H1 (cell line): ENCODE data around the gene AFG1L. TPM values are rescaled to one million over a fixed set of nuclear protein-coding genes. Genes with fewer than 3 reads are reported as not detected.

ENCODE experiments used
- CTCF ChIA-PET: fragments of 300-600 bp; sonication (Branson Sonifier 250); formaldehyde crosslinking; loops from one replicate; lab custom pipeline; 2021; ENCODE audit not compliant: partially characterized antibody; lab: Charles Lee
- POLR2A ChIA-PET: fragments of 300-600 bp; sonication (Branson Sonifier 250); formaldehyde crosslinking; loops from one replicate; lab custom pipeline; 2021; ENCODE audit warnings: inconsistent platforms; ENCODE audit not compliant: partially characterized antibody; lab: Charles Lee
- DNase-seq, 2 experiments: peaks; one replicate each; pipeline versions ENCODE4 v3.0.0 to v3.0.0-alpha.2; 2010 to 2022; ENCODE audit warnings: low spot score in 2 of 2, low read depth in 1 of 2, mixed read lengths in 1 of 2
- FAIRE-seq: peaks from 2 replicates; lab custom pipeline; 2011; peaks lifted over from hg19 to GRCh38; lab: Jason Lieb, UNC
- H2AFZ ChIP-seq: 2 replicates; pipeline ENCODE4 v1.8.1; 2012; ENCODE audit warnings: low read length, inconsistent platforms
- H2AK5ac ChIP-seq: 2 replicates; pipeline ENCODE4 v1.6.1; 2013; ENCODE audit warnings: low read depth, low read length
- H2BK120ac ChIP-seq: replicated peaks from 2 replicates; pipeline ENCODE3; 2013; ENCODE audit warnings: low read depth, low read length, inconsistent platforms
- H2BK12ac ChIP-seq: 2 replicates; pipeline ENCODE4 v1.6.1; 2013; ENCODE audit warnings: low read depth, low read length
- H2BK15ac ChIP-seq: 2 replicates; pipeline ENCODE4 v1.6.1; 2013; ENCODE audit warnings: low read length
- H2BK20ac ChIP-seq: 2 replicates; pipeline ENCODE4 v1.6.1; 2013; ENCODE audit warnings: low read length
- H2BK5ac ChIP-seq: 2 replicates; pipeline ENCODE4 v1.6.1; 2013; ENCODE audit warnings: low read depth, low read length
- H3K14ac ChIP-seq: 2 replicates; pipeline ENCODE4 v1.6.1; 2013; ENCODE audit warnings: inconsistent platforms; ENCODE audit not compliant: insufficient read length
- H3K18ac ChIP-seq: 2 replicates; pipeline ENCODE4 v1.6.1; 2013; ENCODE audit warnings: low read length; ENCODE audit errors: extremely low read depth
- H3K23ac ChIP-seq: 2 replicates; pipeline ENCODE4 v1.6.1; 2013; ENCODE audit warnings: inconsistent platforms; ENCODE audit not compliant: insufficient read length
- H3K23me2 ChIP-seq: 2 replicates; pipeline ENCODE4 v1.6.1; 2013; ENCODE audit warnings: low read depth, low read length
- H3K27ac ChIP-seq: 2 replicates; pipeline ENCODE4 v1.6.1; 2011; ENCODE audit warnings: low read depth, low read length, inconsistent platforms
- H3K27me3 ChIP-seq, 4 experiments: replicated peaks in 1 of 4; 1 replicate in 1 of 4; 2 replicates in 3 of 4; pipeline versions ENCODE4 v1.6.1 to v1.8.1; 2011 to 2013; ENCODE audit warnings: low read length in 3 of 4, mild to moderate bottlenecking in 3 of 4, inconsistent platforms in 2 of 4, mixed read lengths in 2 of 4, moderate library complexity in 1 of 4; ENCODE audit not compliant: control insufficient read depth in 3 of 4, insufficient read depth in 3 of 4; ENCODE audit errors: extremely low read depth in 1 of 4
- H3K36me3 ChIP-seq, 4 experiments: 2 replicates each; pipeline versions ENCODE4 v1.6.1 to v1.8.1; 2011 to 2013; ENCODE audit warnings: mild to moderate bottlenecking in 4 of 4, low read length in 3 of 4, moderate library complexity in 2 of 4, control low read depth in 1 of 4, inconsistent platforms in 1 of 4; ENCODE audit not compliant: insufficient read depth in 4 of 4, control insufficient read depth in 2 of 4
- H3K4ac ChIP-seq: replicated peaks from 2 replicates; pipeline ENCODE3; 2013; ENCODE audit warnings: low read length, low read depth, mixed read lengths, inconsistent platforms; ENCODE audit not compliant: insufficient read length
- H3K4me1 ChIP-seq, 4 experiments: replicated peaks in 1 of 4; 1 replicate in 1 of 4; 2 replicates in 3 of 4; pipeline versions ENCODE4 v1.6.1 to v1.8.1; 2011 to 2013; ENCODE audit warnings: low read length in 3 of 4, inconsistent platforms in 2 of 4, mixed read lengths in 1 of 4; ENCODE audit not compliant: insufficient read depth in 4 of 4, control insufficient read depth in 3 of 4
- H3K4me2 ChIP-seq, 2 experiments: 2 replicates each; pipeline versions ENCODE4 v1.6.1 to v1.8.1; 2011 to 2013; ENCODE audit warnings: low read depth in 2 of 2, low read length in 2 of 2, control low read depth in 1 of 2, inconsistent platforms in 1 of 2, mild to moderate bottlenecking in 1 of 2; ENCODE audit not compliant: insufficient read depth in 1 of 2
- H3K4me3 ChIP-seq, 4 experiments: fragments of 200-600, 300-600 bp in 1 of 4; sonication (generic), shearing (Covaris generic), sonication (Bioruptor Twin) in 1 of 4; 2 replicates each; pipeline versions ENCODE4 v1.5.1 to v1.8.1; 2011 to 2016; ENCODE audit warnings: low read length in 4 of 4, low read depth in 3 of 4, control low read depth in 2 of 4, inconsistent platforms in 2 of 4, mild to moderate bottlenecking in 2 of 4, mixed read lengths in 1 of 4, moderate library complexity in 1 of 4; ENCODE audit not compliant: insufficient read depth in 2 of 4; ENCODE audit errors: extremely low read depth in 1 of 4
- H3K56ac ChIP-seq: replicated peaks from 2 replicates; pipeline ENCODE3; 2013; ENCODE audit warnings: low read depth, mild to moderate bottlenecking, mixed read lengths, low read length, inconsistent platforms; ENCODE audit not compliant: insufficient read length
- H3K79me1 ChIP-seq: 2 replicates; pipeline ENCODE4 v1.6.1; 2013; ENCODE audit warnings: low read depth, low read length, control low read depth
- H3K79me2 ChIP-seq, 2 experiments: 2 replicates each; pipeline versions ENCODE4 v1.6.1 to v1.8.1; 2012 to 2013; ENCODE audit warnings: low read length in 2 of 2, mild to moderate bottlenecking in 2 of 2, inconsistent platforms in 1 of 2; ENCODE audit not compliant: insufficient read depth in 2 of 2, control insufficient read depth in 1 of 2
- H3K9ac ChIP-seq, 4 experiments: replicated peaks in 1 of 4; 1 replicate in 1 of 4; 2 replicates in 3 of 4; pipeline versions ENCODE4 v1.6.1 to v1.8.1; 2011 to 2013; ENCODE audit warnings: low read depth in 3 of 4, low read length in 3 of 4, control low read depth in 2 of 4, mild to moderate bottlenecking in 2 of 4, moderate library complexity in 2 of 4, inconsistent platforms in 1 of 4; ENCODE audit errors: extremely low read depth in 1 of 4
- H3K9me3 ChIP-seq, 2 experiments: 2 replicates each; pipeline versions ENCODE4 v1.6.1 to v1.8.1; 2012 to 2013; ENCODE audit warnings: mild to moderate bottlenecking in 2 of 2, moderate library complexity in 2 of 2, control low read depth in 1 of 2, inconsistent platforms in 1 of 2, low read depth in 1 of 2, low read length in 1 of 2, mixed read lengths in 1 of 2; ENCODE audit not compliant: insufficient read depth in 2 of 2
- H4K20me1 ChIP-seq, 2 experiments: replicated peaks in 1 of 2; 2 replicates each; pipeline versions ENCODE3 to v1.8.1; 2011 to 2013; ENCODE audit warnings: inconsistent platforms in 2 of 2, low read length in 2 of 2, mild to moderate bottlenecking in 1 of 2; ENCODE audit not compliant: insufficient read depth in 2 of 2, control insufficient read depth in 1 of 2
- H4K5ac ChIP-seq: 2 replicates; pipeline ENCODE4 v1.6.1; 2013; ENCODE audit warnings: low read length, low read depth, mixed read lengths, inconsistent platforms; ENCODE audit not compliant: insufficient read length
- H4K8ac ChIP-seq: 2 replicates; pipeline ENCODE4 v1.8.0; 2013; ENCODE audit warnings: mild to moderate bottlenecking, moderate library complexity, low read length, inconsistent platforms; ENCODE audit not compliant: insufficient read depth; ENCODE audit errors: extremely low read depth
- H4K91ac ChIP-seq: replicated peaks from 2 replicates; pipeline ENCODE3; 2013; ENCODE audit warnings: low read length, mixed read lengths, inconsistent platforms; ENCODE audit not compliant: insufficient read length
- CEBPB ChIP-seq: IDR thresholded peaks from 2 replicates; pipeline ENCODE4 v1.6.1; 2012; ENCODE audit warnings: low read depth, low read length
- CHD1 ChIP-seq: IDR thresholded peaks from 2 replicates; pipeline ENCODE4 v1.6.1; 2012; ENCODE audit warnings: low read depth, low read length, improper control_type of control experiment
- KDM1A ChIP-seq: fragments of 200-600, 300-600 bp; sonication (generic); IDR thresholded peaks from 2 replicates; pipeline ENCODE4 v1.7.1; 2016; ENCODE audit warnings: mild to moderate bottlenecking, low read length, borderline replicate concordance
- MAFK ChIP-seq: IDR thresholded peaks from 2 replicates; pipeline ENCODE4 v1.6.1; 2012; ENCODE audit warnings: low read depth, mild to moderate bottlenecking, improper control_type of control experiment, low read length
- RAD21 ChIP-seq, 2 experiments: IDR thresholded peaks in 1 of 2; conservative IDR thresholded peaks in 1 of 2; 2 replicates each; pipeline ENCODE4 v1.6.1; 2011; ENCODE audit warnings: low read depth in 2 of 2, low read length in 2 of 2, improper control_type of control experiment in 1 of 2, inconsistent platforms in 1 of 2, mild to moderate bottlenecking in 1 of 2, moderate library complexity in 1 of 2
- TAF7 ChIP-seq: optimal IDR thresholded peaks from 2 replicates; pipeline ENCODE3; 2011; ENCODE audit warnings: low read depth, mild to moderate bottlenecking, inconsistent platforms, low read length, moderate library complexity, borderline replicate concordance
- WGBS, 2 experiments: shearing (Covaris generic) in 1 of 2; methylation state at CpG; one replicate each; pipeline versions ENCODE4 v1.1.6 to v1.1.7; 2013 to 2015; ENCODE audit warnings: low lambda C conversion rate in 2 of 2, mixed read lengths in 2 of 2, inconsistent platforms in 1 of 2, low coverage in 1 of 2, missing lambda C conversion rate in 1 of 2; ENCODE audit not compliant: insufficient replicate concordance in 2 of 2, insufficient coverage in 1 of 2, insufficient read length in 1 of 2; ENCODE audit errors: extremely low coverage in 1 of 2, missing lambda C conversion rate in 1 of 2; 5-methylcytosine and 5-hydroxymethylcytosine counted together
- polyA plus RNA-seq, 7 experiments: library from polyadenylated mRNA; depleted of rRNA in 3 of 7; stranded (reverse) in 5 of 7; unstranded in 2 of 7; fragments of >200 nt in 5 of 7; fragments of 200-250 nt in 2 of 7; gene quantifications; 1 replicate in 5 of 7; 2 replicates in 1 of 7; 4 replicates in 1 of 7; pipeline versions ENCODE4 v1.2.1 to v1.2.3, GENCODE V29; 2011 to 2013; ENCODE audit warnings: missing spikeins in 2 of 7, mixed read lengths in 2 of 7
- total RNA-seq: library from RNA; stranded (reverse); fragmentation: NEBNext Ultra II Directional; extraction: Animal tissue kit (Norgen Biotek cat#: 25700); gene quantifications from 2 replicates; pipeline ENCODE4 v1.2.1, GENCODE V29; 2021

Gene AFG1L
- total and polyA plus RNA-seq, 2 of the 8 experiments (the other 6 are each of a cell fraction or from before 2014, with no cell fraction given), result 0.98 to 5.7 TPM

GRCh38 chr6:108465098-108465495 lies 170.2 kb downstream of the AFG1L start:
- no peak overlapping the region for H3K18ac ChIP-seq
- H3K4me2 ChIP-seq, result no peak overlapping the region
- no peak overlapping the region for H2BK20ac ChIP-seq
- no peak overlapping the region for H2BK15ac ChIP-seq
- no peak overlapping the region for H3K56ac ChIP-seq
- WGBS, 2 experiments, result 82% methylated on average over 2 of the region's 2 CpGs; no CpG with 5 or more reads in 1 of the 2 experiments
- no peaks in the 10 kb centered on the region for H3K79me1 ChIP-seq
- no peak overlapping the region for H3K23ac ChIP-seq
- no peak for FAIRE-seq
- no peak for TF ChIP-seq CEBPB
- no peak for TF ChIP-seq RAD21 (IDR thresholded peaks at IDR 0.05 in 1 of 2, conservative IDR thresholded peaks at IDR 0.05 in 1 of 2; ENCODE audit: low read depth in 2 of 2, low read length in 2 of 2)
- no peak for TF ChIP-seq KDM1A
- TF ChIP-seq MAFK, result no peak
- TF ChIP-seq TAF7, result no peak
- TF ChIP-seq CHD1, result no peak
- no peaks in the 10 kb centered on the region for H3K9me3 ChIP-seq
- H3K9ac ChIP-seq, result no peak overlapping the region
- no peak overlapping the region for H3K4me3 ChIP-seq
- DNase-seq, result no peak
- POLR2A ChIA-PET, result interaction anchor here (0.6 kb wide), 2 partner anchors 11 to 272 kb away, joined by 3 to 5 read pairs; no protein-coding TSS in a partner anchor
- no peak overlapping the region for H4K91ac ChIP-seq
- no peak overlapping the region for H2BK120ac ChIP-seq
- H2BK12ac ChIP-seq, result no peak overlapping the region
- H2AK5ac ChIP-seq, result no peak overlapping the region
- no peaks in the 10 kb centered on the region for H3K23me2 ChIP-seq
- H4K5ac ChIP-seq, result no peak overlapping the region
- no peak overlapping the region for H3K14ac ChIP-seq
- H4K20me1 ChIP-seq, result no peaks in the 10 kb centered on the region
- no peak overlapping the region for H2AFZ ChIP-seq
- H3K4me1 ChIP-seq, result 0 out of 7 replicates have a peak, but pooled peaks cover 0 to 3% (median 0%) of the 10 kb centered on the region in 4 experiments
- H3K27me3 ChIP-seq, result peaks cover 0 to 1% (median 0%) of the 10 kb centered on the region in 4 experiments; a peak in 1 of 7 replicates
- no peak overlapping the region for H3K27ac ChIP-seq
- CTCF ChIA-PET, result no interaction called here
- H3K79me2 ChIP-seq, result no peaks in the 10 kb centered on the region
- no peak overlapping the region for H4K8ac ChIP-seq
- H3K36me3 ChIP-seq, result no peaks in the 10 kb centered on the region
- H3K4ac ChIP-seq, result no peak overlapping the region
- H2BK5ac ChIP-seq, result no peak overlapping the region
